Large intestine (tissue), 12 donors: ENCODE measurements around the gene VIL1. TPM values are rescaled to one million over a fixed set of nuclear protein-coding genes. Genes with fewer than 3 reads are reported as not detected.
A peak's percentile ranks its signal among the peaks of the same experiment; 100 is the strongest.

Source experiments
- DNase-seq, 2 donors: peaks; one replicate each; pipeline versions ENCODE4 v3.0.0 to v3.0.0-alpha.2; 2013
- H3K27ac ChIP-seq: one replicate; pipeline ENCODE4 v1.5.1; 2013; ENCODE audit warnings: low read length
- H3K27me3 ChIP-seq: 2 replicates; pipeline ENCODE4 v1.6.1; 2013; ENCODE audit warnings: low read length; ENCODE audit not compliant: control insufficient read depth, insufficient read depth
- H3K36me3 ChIP-seq: 2 replicates; pipeline ENCODE4 v1.6.1; 2013; ENCODE audit warnings: low read length; ENCODE audit not compliant: control insufficient read depth, insufficient read depth
- H3K4me1 ChIP-seq: one replicate; pipeline ENCODE4 v1.6.1; 2013; ENCODE audit warnings: low read length; ENCODE audit not compliant: control insufficient read depth, insufficient read depth
- H3K4me3 ChIP-seq: one replicate; pipeline ENCODE4 v1.5.1; 2013; ENCODE audit warnings: low read length
- H3K9me3 ChIP-seq: one replicate; pipeline ENCODE4 v1.6.1; 2013; ENCODE audit warnings: mild to moderate bottlenecking, low read depth, low read length, moderate library complexity; ENCODE audit not compliant: control insufficient read depth
- WGBS: methylation state at CpG from one replicate; pipeline ENCODE4 v1.1.5; 2013; ENCODE audit warnings: low lambda C conversion rate; ENCODE audit not compliant: insufficient coverage; 5-methylcytosine and 5-hydroxymethylcytosine counted together
- long read RNA-seq, 11 donors: transcript quantifications; one replicate each; lab custom pipeline, GENCODE V29; 2026
- polyA plus RNA-seq: library from polyadenylated mRNA; unstranded; fragments of 120-200 nt; gene quantifications from one replicate; pipeline ENCODE4 v1.2.1, GENCODE V29; 2013

VIL1 gene
- 498 TPM for polyA plus RNA-seq
- long read RNA-seq, donor 1, full-length matches to known transcripts, result 20 of 76 reads
- long read RNA-seq, donor 1, partial matches to known transcripts, result 56 of 76 reads
- long read RNA-seq, donor 1, other reads (novel, unspliced or antisense), result 0 of 76 reads
- long read RNA-seq, donor 2, full-length matches to known transcripts, result 45 of 191 reads
- long read RNA-seq, donor 2, partial matches to known transcripts, result 146 of 191 reads
- long read RNA-seq, donor 2, other reads (novel, unspliced or antisense), result 0 of 191 reads
- long read RNA-seq, donor 3, result 0 reads
- long read RNA-seq, donor 4, full-length matches to known transcripts, result 3 of 3 reads
- long read RNA-seq, donor 4, partial matches to known transcripts, result 0 of 3 reads
- long read RNA-seq, donor 4, other reads (novel, unspliced or antisense), result 0 of 3 reads
- long read RNA-seq, donor 5, full-length matches to known transcripts, result 8 of 34 reads
- long read RNA-seq, donor 5, partial matches to known transcripts, result 26 of 34 reads
- long read RNA-seq, donor 5, other reads (novel, unspliced or antisense), result 0 of 34 reads
- long read RNA-seq, donor 6, full-length matches to known transcripts, result 35 of 89 reads
- long read RNA-seq, donor 6, partial matches to known transcripts, result 54 of 89 reads
- long read RNA-seq, donor 6, other reads (novel, unspliced or antisense), result 0 of 89 reads
- long read RNA-seq, donor 7, full-length matches to known transcripts, result 8 of 8 reads
- long read RNA-seq, donor 7, partial matches to known transcripts, result 0 of 8 reads
- long read RNA-seq, donor 7, other reads (novel, unspliced or antisense), result 0 of 8 reads
- long read RNA-seq, donor 8, full-length matches to known transcripts, result 57 of 213 reads
- long read RNA-seq, donor 8, partial matches to known transcripts, result 156 of 213 reads
- long read RNA-seq, donor 8, other reads (novel, unspliced or antisense), result 0 of 213 reads
- long read RNA-seq, donor 9, full-length matches to known transcripts, result 32 of 163 reads
- long read RNA-seq, donor 9, partial matches to known transcripts, result 131 of 163 reads
- long read RNA-seq, donor 9, other reads (novel, unspliced or antisense), result 0 of 163 reads
- long read RNA-seq, donor 10, full-length matches to known transcripts, result 48 of 196 reads
- long read RNA-seq, donor 10, partial matches to known transcripts, result 148 of 196 reads
- long read RNA-seq, donor 10, other reads (novel, unspliced or antisense), result 0 of 196 reads
- long read RNA-seq, donor 11, full-length matches to known transcripts, result 37 of 115 reads
- long read RNA-seq, donor 11, partial matches to known transcripts, result 78 of 115 reads
- long read RNA-seq, donor 11, other reads (novel, unspliced or antisense), result 0 of 115 reads

DNA sequence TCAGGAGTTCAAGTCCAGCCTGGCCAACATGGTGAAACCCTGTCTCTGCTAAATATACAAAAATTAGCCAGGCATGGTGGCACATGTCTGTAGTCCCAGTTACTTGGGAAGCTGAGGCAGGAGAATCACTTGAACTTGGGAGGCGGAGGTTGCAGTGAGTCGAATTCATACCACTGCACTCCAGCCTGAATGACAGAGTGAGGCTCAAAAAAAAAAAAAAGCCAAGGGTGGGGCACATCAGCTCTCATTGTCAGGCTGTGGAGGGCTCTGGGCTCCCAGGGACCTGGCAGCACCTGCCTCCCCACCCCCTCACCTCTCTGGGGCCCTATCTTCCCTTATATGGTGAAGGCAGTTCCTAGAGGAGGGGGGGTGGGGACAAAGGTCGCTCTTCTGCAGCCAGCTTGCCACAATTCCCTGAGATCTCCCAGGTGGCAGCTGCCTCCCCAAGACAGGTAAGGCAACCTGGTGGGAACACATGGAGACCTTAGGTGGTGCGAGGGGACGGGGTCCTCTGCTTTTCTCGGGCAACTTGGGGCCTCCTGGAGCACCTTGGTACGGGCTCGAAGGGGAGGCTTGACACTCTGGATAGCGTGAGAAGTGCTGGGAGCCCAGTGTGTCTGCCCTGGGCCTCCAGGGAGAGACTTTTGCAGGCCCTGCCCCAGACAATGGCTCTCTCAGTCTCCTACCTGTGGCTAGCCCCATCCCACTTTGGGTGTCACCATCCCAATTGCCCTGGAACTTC lies at the start of gene VIL1:
Gene VIL1 (plus strand): TSS at position 407 of the 742 bp plus-strand sequence. CDS start 4,656 bp downstream, outside the sequence.
- no CpG with 5 or more reads among the region's 9 CpGs for WGBS
- Histone ChIP-seq H3K36me3 (peaks cover 7% of the 10 kb centered on the region), H3K9me3 (no peaks in the 10 kb centered on the region), H3K27ac (peak within 1 kb of the TSS; percentile 96), H3K4me3 (peak within 1 kb of the TSS; percentile 90), H3K4me1 (peaks cover 35% of the 10 kb centered on the region), H3K27me3 (no peaks in the 10 kb centered on the region)
- DNase-seq, result peak; percentile 98 to 99

DNA sequence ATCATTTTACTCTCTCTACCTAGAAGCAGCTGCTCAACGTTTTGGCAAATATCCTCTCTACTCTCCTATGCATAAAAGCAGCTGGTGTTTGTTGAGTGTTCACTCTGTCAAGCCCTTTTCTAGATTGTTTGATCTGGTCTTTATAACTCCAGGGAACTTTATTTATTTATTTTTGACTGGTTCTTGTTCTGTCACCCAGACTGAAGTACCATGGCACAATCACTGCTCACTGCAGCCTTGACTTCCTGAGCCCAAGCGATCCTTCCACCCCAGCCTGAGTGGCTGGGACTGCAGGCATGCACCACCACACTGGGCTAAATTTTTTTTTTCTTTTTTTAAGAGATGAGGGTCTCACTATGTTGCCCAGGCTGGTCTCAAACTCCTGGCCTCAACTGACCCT lies 49.6 kb upstream of the VIL1 start:
- DNase-seq, result no peak
- H3K36me3 ChIP-seq, result no peaks in the 10 kb centered on the region
- H3K4me3 ChIP-seq, result no peak overlapping the region
- H3K9me3 ChIP-seq, result no peaks in the 10 kb centered on the region
- no CpG with 5 or more reads among the region's 2 CpGs for WGBS
- H3K4me1 ChIP-seq, result peaks cover 7% of the 10 kb centered on the region
- no peaks in the 10 kb centered on the region for H3K27me3 ChIP-seq
- no peak overlapping the region for H3K27ac ChIP-seq

DNA sequence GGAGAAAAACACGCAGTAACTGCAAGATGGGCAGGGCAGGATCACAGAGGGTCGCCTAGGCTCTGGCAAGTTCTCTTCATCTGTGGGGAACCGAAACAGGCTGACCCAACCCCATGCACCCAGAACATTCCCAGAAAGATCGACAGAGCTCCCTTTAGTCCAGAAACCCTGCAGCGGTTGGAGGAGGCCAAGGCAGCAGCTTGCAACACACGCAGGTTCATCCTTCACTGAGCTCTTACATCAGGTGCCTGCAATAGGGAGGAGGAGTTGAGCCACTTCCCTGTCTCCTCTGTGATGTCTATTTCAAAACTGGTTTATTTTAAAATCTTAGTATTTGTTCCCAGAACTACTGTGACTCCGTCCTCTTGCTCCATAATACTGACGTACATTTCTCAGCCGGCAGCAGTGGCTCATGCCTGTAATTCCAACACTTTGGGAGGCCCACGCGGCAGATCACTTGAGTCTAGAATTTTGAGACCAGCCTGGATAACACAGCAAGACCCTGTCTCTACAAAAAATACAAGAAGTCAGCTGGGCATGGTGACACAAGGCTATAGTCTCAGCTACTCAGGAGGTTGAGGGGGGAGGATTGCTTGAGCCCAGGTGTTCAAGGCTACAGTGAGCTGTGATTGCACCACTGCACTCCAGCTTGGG lies 48.4 kb upstream of the VIL1 start:
- Histone ChIP-seq H3K27me3 (no peaks in the 10 kb centered on the region), H3K4me3 (no peak overlapping the region), H3K9me3 (no peaks in the 10 kb centered on the region), H3K4me1 (peaks cover 7% of the 10 kb centered on the region), H3K27ac (no peak overlapping the region), H3K36me3 (no peaks in the 10 kb centered on the region)
- 64% methylated on average over 3 of the region's 11 CpGs for WGBS
- no peak for DNase-seq

DNA sequence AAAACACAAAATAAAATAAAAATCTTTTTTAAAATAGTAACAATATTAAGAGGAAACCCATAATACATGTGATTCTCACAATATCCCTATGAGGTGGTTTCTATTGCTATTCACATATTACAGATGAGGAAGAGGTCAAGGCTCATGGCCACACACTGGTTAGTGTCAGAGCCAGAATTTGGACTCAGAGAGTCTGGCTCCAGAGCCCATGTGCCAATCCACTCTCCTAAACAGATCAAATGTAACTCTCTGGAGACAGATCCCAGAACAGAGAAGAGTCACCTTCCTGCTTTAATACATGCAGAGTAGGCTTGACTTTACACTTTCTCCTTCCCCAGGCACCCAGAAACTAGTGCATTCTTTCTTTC lies 47.0 kb upstream of the VIL1 start:
- Histone ChIP-seq H3K27me3 (no peaks in the 10 kb centered on the region), H3K9me3 (no peaks in the 10 kb centered on the region), H3K36me3 (no peaks in the 10 kb centered on the region), H3K4me3 (no peak overlapping the region), H3K4me1 (peaks cover 7% of the 10 kb centered on the region), H3K27ac (no peak overlapping the region)
- no peak for DNase-seq

DNA sequence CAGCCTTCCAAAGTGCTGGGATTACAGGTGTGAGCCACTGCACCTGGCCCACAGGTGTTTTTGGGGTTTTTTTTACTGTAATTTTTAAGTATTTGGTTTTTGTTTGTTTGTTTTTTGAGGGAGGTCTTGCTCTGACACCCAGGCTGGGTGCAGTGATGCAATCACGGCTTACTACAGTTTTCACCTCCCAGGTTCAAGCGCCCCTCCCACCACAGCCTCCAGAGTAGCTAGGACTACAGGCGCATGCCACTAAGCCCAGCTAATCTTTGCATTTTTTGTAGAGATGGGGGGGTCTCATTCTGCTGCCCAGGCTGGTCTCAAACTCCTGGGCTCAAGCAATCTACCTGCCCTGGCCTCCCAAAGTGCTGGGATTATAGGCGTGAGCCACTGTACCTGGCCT lies 44.1 kb upstream of the VIL1 start:
- H3K27me3 ChIP-seq, result no peaks in the 10 kb centered on the region
- no peaks in the 10 kb centered on the region for H3K4me1 ChIP-seq
- no peak for DNase-seq
- 100% methylated on average over 1 of the region's 4 CpGs for WGBS
- no peaks in the 10 kb centered on the region for H3K9me3 ChIP-seq
- no peak overlapping the region for H3K4me3 ChIP-seq
- H3K27ac ChIP-seq, result no peak overlapping the region
- no peaks in the 10 kb centered on the region for H3K36me3 ChIP-seq

DNA sequence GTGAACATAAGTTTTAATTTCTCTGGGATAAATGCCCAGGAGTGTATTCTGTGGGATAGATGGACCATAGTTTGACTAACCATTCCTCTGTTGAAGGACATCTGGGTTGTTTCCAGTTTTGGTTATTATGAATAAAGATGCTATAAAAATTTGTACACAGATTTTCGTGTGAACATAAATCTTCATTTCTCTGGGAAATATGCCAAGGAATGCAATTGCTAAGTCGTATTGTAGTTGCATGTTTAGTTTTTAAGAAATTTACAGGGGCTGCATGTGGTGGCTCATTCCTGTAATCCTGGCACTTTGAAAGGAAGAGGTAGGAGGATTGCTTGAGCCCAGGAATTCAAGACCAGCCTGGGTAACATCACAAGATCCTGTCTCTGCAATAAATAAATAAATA lies 43.7 kb upstream of the VIL1 start:
- 40% methylated on average over 1 of the region's 2 CpGs for WGBS

DNA sequence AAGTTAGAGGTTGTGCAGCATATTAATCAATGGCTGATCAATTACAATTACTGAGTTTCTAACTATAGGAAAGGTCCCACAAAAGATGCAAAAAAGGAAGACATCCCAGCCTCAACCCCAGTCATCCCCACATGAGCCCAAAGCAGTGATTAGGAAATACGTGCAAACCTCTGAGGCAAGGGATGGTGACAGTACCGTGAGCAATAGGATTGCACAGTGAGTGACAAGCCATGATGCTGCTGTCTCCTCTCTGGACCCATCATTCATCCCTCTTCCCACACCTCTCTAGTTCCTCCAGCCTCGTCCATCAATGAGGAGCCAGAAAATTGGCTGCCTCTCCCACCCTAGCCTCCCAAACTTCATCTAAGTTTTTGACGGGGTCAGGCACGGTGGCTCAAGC lies 40.9 kb upstream of the VIL1 start:
- H3K4me3 ChIP-seq, result no peak overlapping the region
- WGBS, result 80% methylated on average over 1 of the region's 5 CpGs
- H3K27me3 ChIP-seq, result no peaks in the 10 kb centered on the region
- DNase-seq, result no peak
- H3K9me3 ChIP-seq, result no peaks in the 10 kb centered on the region
- no peaks in the 10 kb centered on the region for H3K4me1 ChIP-seq
- no peaks in the 10 kb centered on the region for H3K36me3 ChIP-seq
- no peak overlapping the region for H3K27ac ChIP-seq

More for the DNA sequence above, 43.7 kb upstream of the VIL1 start:
- H3K4me1 ChIP-seq, result no peaks in the 10 kb centered on the region
- no peaks in the 10 kb centered on the region for H3K27me3 ChIP-seq
- peak in 1 of 2 donors; percentile 12 for DNase-seq
- no peak overlapping the region for H3K4me3 ChIP-seq
- no peak overlapping the region for H3K27ac ChIP-seq
- no peaks in the 10 kb centered on the region for H3K36me3 ChIP-seq
- H3K9me3 ChIP-seq, result no peaks in the 10 kb centered on the region

DNA sequence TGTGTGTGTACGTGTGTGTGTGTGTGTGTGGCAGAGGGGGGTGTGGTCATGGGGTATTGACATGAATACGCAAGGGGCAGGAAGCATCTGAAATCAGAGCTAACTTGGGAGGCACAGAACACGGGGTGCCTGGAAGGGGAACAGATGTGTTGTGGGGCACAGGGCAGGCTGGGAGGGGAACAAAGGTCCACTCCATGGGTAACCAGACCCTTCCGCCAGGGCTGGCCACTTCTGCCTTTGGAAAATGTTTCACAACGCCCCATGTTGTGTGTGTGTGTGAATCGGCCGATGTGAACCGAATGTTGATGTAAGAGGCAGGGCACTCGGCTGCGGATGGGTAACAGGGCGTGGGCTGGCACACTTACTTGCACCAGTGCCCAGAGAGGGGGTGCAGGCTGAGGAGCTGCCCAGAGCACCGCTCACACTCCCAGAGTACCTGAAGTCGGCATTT lies 37.0 kb upstream of the VIL1 start, which contains the start of gene SLC11A1:
Gene SLC11A1 (plus strand): TSS at position 358 of the 451 bp plus-strand sequence. CDS start 96 bp downstream, outside the sequence.
- DNase-seq, result peak in 1 of 2 donors; percentile 2

DNA sequence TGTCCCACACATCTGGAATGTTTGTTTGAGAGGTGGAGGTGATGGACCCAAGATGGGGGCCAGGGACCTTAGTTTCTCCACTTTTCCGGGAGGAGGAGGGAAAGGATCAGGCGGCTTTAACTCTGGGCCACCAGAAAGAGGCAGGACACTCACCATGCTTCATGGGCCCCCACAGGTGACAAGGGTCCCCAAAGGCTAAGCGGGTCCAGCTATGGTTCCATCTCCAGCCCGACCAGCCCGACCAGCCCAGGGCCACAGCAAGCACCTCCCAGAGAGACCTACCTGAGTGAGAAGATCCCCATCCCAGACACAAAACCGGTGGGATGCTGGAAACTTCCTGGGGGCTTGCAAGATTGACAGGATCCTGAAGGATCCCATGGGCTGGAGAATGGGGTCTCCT lies 36.1 kb upstream of the VIL1 start:
- H3K27me3 ChIP-seq, result no peaks in the 10 kb centered on the region
- no peaks in the 10 kb centered on the region for H3K4me1 ChIP-seq
- H3K9me3 ChIP-seq, result no peaks in the 10 kb centered on the region
- no peak overlapping the region for H3K4me3 ChIP-seq
- no peaks in the 10 kb centered on the region for H3K36me3 ChIP-seq
- no peak for DNase-seq
- H3K27ac ChIP-seq, result no peak overlapping the region
- WGBS, result no CpG with 5 or more reads among the region's 6 CpGs

More for the DNA sequence above, 37.0 kb upstream of the VIL1 start, which contains the start of gene SLC11A1:
- WGBS, result no CpG with 5 or more reads among the region's 13 CpGs
- H3K4me1 ChIP-seq, result no peaks in the 10 kb centered on the region
- H3K4me3 ChIP-seq, result no peak within 1 kb of the TSS
- no peaks in the 10 kb centered on the region for H3K36me3 ChIP-seq
- no peak within 1 kb of the TSS for H3K27ac ChIP-seq
- no peaks in the 10 kb centered on the region for H3K9me3 ChIP-seq
- H3K27me3 ChIP-seq, result no peaks in the 10 kb centered on the region
